Caki2 (cell line): ENCODE data around the gene EBP. TPM values are rescaled to one million over a fixed set of nuclear protein-coding genes. Genes with fewer than 3 reads are reported as not detected.

Source experiments
- DNase-seq: peaks from one replicate; pipeline ENCODE4 v3.0.0-alpha.2; 2015; ENCODE audit warnings: low read depth
- in situ Hi-C: cut with HindIII; loops from 2 replicates; pipeline ENCODE4 v1.10.0; 2016; ENCODE audit warnings: low sequenced_read_pairs, low pct_unique_long_range_greater_than_20kb, mixed read lengths
- total RNA-seq: library from RNA; depleted of rRNA; stranded (reverse); fragments of >200 nt; shearing (Covaris generic); gene quantifications from 2 replicates; pipeline ENCODE4 v1.2.3, GENCODE V29; 2014; ENCODE audit warnings: low replicate concordance

EBP gene
- total RNA-seq, 1 experiment from 2014 or later: 118 TPM

DNA sequence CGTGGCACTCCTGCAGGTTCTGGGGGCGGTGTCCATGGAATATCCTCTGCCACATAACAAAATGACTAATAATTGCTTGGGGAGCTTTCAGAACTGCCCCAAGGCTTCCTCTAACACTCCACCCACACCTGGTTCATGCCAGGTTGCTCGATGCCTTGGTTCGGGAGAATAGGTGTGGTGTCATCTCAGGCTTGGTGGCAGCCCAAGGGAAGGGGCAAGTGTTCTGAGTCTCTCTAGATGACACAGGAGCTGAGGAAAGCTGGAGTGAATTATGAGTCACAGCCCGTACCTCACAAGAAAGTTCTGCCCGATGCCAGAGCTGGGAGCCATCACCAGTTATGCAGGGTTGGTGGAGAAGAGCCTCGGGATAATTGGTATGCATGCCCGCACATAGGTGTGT is 30.9 kb upstream of the EBP start:
- in situ Hi-C loops: no loop called here
- DNase-seq: no peak

DNA sequence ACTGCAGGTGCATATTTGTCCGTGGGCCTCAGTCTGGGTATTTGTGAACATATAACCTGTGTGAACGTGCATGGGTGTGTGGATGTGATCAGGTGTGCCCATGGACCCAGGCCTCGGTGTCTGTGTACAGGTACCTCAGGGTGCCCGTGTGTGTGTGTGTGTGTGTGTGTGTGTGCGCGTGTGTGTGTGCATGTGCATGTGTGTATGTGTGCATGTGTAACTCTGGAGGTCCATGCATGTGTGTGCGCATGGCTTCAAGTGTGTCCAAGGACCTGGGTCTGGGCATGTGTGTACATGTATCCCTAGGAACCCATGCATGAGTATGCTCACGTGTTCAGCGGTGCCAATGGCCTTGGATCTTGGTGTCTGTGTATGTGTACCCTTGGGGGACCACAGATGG is 29.8 kb upstream of the EBP start:
- in situ Hi-C loops: no loop called here

DNA sequence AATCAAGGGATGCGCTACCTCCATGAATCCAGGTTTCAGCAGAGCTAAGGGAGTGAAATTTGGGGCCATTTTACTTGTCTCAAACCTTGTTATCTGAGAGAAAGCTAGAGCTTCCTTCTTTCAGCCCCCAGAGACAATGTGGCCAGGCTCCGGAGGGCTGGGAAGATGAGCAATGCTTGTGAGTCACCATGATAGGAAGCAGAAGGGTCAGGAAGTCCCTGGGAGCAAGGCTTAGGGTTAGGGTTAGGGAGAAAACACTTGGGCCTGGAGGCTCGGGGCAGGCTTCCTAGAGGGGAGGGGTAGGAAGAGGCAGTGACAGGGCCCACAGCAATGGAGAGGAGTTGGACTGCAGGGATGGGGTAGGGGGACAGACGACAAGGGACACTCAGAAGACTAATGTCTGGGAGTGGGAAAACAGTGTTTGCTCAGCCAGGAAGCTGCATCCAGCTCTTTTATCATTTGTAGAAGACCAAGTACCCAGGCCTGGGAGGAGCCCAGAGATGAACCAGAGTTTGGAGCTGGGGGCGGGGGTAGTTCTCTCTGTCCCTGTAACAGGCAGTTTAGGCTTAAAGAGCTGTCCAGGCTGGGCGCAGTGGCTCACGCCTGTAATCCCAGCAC is 29.2 kb upstream of the EBP start:
- no peak for DNase-seq
- in situ Hi-C loops: no loop called here

More for the DNA sequence above, 29.8 kb upstream of the EBP start:
- no peak for DNase-seq

DNA sequence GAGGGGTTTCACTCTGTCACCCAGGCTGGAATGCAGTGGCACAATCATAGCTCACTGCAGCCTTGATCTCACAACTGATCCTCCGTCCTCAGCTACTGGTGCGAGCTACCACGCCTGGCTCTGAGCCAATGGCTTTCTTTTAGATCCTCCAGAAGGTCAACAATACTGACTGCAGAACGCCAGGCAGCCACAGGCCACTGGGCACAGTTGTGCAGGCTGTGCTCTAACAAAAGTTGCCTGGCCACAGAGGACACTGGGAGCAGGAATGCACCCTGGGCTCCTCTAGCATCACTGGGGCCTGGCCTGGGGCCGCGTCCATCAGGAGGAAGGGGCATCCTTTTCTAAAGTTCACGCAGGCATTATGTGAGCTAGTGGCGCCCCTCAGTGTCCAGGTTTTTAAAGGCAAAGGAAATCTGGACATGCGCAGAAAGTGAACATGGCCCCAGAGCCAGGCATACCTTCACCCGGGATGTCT is 27.7 kb upstream of the EBP start:
- in situ Hi-C loops: no loop called here
- DNase-seq: peak; percentile 74

DNA sequence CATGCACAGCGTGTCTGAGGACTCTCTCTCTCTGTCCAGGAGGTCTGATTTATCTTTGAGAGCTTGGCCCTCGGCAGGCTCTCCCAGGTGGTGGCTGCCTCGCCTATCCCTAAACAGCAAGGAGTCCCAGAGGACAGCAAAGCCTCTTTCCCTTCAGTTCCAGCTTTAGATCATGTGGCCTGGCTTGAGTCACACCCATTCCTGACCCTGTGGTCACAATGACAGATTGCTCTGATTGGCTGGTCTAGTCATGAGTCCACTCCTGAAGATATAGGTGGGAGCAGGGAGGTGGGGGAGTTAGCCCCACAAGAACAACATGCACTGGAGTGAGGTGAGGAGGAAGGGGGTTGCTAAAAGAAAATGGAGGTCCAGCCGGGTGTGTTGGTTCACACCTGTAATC is 24.9 kb upstream of the EBP start:
- in situ Hi-C loops: no loop called here
- peak; percentile 63 for DNase-seq

DNA sequence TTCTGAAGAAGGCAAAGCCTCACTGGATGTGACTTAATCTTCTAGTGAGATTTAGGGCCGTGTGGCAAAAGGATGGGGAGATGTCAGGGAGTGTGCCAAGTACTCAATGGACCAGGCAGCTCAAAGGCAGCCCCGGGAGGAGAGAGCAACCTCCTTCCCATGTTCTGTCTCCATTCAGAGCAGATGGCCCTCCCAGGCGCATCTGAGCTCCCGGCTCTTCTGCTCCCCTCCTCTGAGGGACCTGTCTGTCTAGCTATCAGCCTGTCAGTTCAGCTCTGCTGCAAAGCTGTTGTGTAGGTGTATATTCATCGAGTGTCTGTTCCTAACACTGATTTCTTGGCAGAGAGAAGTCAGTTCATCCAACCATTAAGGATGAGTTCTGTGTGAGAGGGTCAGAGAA is 23.7 kb upstream of the EBP start:
- DNase-seq: no peak
- in situ Hi-C loops: no loop called here

DNA sequence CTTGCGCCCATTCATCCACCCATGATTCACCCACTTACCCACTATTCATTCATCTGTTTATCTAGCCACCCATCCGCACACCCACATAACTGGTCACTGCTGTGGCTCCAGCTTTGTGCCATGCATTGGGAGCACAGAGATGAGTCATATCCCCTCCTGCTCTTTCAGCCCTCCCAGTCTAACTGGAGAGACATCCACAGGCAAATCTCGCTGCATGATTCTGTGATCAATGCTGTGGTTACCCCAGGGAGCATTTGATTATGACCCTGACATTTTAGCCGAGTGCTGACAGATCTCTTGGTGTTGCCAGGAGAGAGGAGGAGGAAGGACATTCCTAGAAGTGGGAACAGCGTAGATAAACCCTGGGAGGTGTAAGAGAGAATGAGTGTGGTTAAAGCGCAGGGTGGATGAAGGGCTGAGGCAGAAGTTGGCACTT is 23.2 kb upstream of the EBP start:
- peak; percentile 93 for DNase-seq

GRCh38 chrX:48504261-48504660 is 17.3 kb upstream of the EBP start:
- DNase-seq: no peak
- in situ Hi-C loops: no loop called here

More for the DNA sequence above, 23.2 kb upstream of the EBP start:
- in situ Hi-C loops: no loop called here

DNA sequence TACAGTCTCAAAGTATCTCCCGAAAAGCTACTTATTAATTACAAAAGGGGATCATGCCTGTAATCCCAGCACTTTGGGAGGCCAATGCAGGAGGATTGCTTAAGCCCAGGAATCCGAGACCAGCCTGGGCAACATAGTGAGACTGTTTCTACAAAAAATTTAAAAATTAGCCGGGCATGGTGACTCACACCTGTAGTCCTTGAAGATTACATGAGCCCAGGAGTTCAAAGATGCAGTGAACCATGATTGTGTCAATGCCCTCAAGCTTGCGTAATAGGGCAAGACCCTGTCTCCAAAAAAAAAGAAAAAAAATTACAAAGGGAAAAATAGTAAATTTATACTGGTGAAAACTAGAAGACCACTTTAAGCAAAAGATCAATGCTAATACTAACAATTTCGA is 16.1 kb upstream of the EBP start:
- DNase-seq: peak; percentile 71
- in situ Hi-C loops: no loop called here

DNA sequence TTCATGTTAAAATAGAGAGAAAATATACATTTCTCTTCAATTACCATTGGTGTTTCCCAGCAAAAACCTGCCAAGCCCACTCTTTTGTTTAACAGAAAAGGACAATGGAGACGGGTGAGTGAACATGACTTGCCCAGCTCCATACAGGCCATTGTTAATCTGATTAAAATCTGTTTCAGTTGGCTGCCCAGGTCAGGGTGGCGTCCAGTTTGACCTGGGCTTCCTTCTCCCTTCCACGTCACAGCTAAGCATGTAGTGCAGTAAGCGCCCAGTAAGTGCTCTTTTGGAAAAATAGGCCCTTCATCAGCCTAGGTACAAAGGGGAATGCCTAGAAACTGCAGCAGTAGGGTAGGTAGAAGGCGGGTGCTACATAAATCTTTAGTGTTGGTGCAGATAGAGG is 14.4 kb upstream of the EBP start:
- in situ Hi-C loops: no loop called here
- DNase-seq: peak; percentile 77

DNA sequence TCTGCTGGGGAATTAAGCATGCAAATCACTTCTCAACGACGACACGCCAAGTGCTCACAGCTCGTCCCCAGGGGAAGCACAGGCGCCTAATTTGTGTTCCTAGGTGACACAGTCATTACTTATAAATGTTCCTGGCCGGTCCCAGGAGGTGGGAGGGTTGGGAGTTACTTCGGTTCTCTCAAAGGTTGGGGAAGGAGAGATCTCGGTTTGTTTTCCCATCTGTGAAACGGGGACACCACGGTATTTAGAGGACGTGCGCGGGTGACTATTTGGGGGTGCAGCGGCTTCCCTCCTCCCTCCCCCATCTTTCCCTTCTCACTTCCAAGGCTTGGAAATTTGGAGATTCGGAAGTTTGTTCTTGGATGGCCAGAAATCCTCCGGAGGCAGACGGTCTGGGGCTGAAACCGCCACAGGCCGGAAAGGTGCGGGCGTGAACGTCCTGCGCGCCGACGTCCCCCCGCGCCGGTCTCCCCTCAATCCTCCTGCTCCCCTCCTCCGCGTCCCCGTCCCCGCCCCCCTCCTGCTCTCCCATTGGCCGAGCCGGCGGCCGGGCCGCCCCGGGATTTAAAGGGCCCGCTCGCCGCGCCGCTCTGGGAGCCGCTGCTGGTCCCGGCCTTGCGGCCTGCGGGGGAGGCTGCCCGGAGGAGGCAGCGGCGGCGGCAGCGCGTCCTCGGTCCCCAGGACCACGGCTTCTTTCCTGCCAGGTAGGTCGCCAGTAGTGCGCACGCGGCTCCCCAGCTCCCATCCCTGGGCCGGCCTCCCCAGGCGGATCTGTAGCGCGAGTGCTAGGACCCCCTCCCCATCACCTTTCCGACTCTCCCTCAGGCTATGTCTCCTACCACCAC is 13.0 kb upstream of the EBP start, which contains the start of gene PORCN:
Gene PORCN, plus strand, starts transcription at position 593 of the 845 bp plus-strand sequence. CDS start 829 bp downstream, outside the sequence.
- in situ Hi-C loops: no loop called here
- peak; percentile 66 for DNase-seq

- DNase-seq: no peak
Observed at GRCh38 chrX:48509245-48509590, 12.4 kb upstream of the EBP start.

DNA sequence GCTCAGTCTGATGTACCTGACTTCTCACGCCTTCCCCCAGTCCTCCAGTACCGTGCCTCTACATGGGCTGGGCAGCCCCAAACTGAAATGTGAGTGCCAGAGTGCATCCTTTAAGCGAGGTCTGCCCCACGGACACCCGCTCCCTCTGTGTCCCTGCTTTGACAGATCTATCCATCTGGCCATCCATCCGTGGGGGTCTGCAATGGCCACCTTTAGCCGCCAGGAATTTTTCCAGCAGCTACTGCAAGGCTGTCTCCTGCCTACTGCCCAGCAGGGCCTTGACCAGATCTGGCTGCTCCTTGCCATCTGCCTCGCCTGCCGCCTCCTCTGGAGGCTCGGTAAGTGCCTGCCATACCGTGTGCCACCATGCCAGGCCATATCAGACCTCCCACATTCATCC is 12.0 kb upstream of the EBP start:
- DNase-seq: no peak
- in situ Hi-C loops: no loop called here

More at GRCh38 chrX:48509245-48509590, 12.4 kb upstream of the EBP start:
- in situ Hi-C loops: no loop called here

GRCh38 chrX:48511560-48511959 is 10.0 kb upstream of the EBP start:
- in situ Hi-C loops: no loop called here
- no peak for DNase-seq

DNA sequence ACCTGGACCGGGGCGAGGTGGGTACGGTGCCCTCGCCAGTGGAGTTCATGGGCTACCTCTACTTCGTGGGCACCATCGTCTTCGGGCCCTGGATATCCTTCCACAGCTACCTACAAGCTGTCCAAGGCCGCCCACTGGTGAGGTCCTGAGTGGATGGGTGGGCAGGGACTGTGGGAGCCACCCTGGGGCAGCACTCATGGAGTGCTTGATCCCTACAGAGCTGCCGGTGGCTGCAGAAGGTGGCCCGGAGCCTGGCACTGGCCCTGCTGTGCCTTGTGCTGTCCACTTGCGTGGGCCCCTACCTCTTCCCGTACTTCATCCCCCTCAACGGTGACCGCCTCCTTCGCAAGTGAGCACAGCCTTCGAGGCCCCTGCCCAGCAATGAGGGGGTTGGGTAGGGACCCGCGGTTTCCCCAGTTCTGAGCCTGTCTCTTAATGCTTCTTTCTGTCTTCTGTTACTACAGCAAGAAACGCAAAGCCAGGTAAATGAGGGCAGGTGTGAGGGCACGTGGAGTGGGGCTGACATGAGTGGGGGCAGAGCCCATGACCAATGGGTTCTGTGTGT is 9.2 kb upstream of the EBP start:
- no peak for DNase-seq
- in situ Hi-C loops: no loop called here

- in situ Hi-C loops: no loop called here
- no peak for DNase-seq
Observed at GRCh38 chrX:48513670-48514069, 7.9 kb upstream of the EBP start.

GRCh38 chrX:48514126-48514806 is 7.3 kb upstream of the EBP start:
- DNase-seq: no peak
- in situ Hi-C loops: no loop called here

- in situ Hi-C loops: no loop called here
Observed at GRCh38 chrX:48514868-48515460, 6.6 kb upstream of the EBP start.

More at GRCh38 chrX:48514868-48515460, 6.6 kb upstream of the EBP start:
- no peak for DNase-seq
